NCI-H2196 (cell line): ENCODE results near the gene METTL8.

ENCODE experiments used
- DNase-seq: peaks from one replicate; lab custom pipeline; 2025; ENCODE audit not compliant: unreplicated experiment; lab: John Stamatoyannopoulos, UW

METTL8 gene

GRCh38 chr2:171267855-171268629 is 165.7 kb downstream of the METTL8 start:
- DNase-seq: no peak
